Calu3 (cell line): Measurements from ENCODE around the gene ROBO2. TPM values are rescaled to one million over a fixed set of nuclear protein-coding genes. Genes with fewer than 3 reads are reported as not detected.
A peak's percentile ranks its signal among the peaks of the same experiment; 100 is the strongest.

Experiments
- BruUV-seq: library from RNA; stranded (reverse); fragments of 400-500 nt; replicated peaks from 2 replicates; lab custom pipeline; 2021; lab: Mats Ljungman, UMichigan
- CTCF ChIA-PET: fragments of 300-600 bp; sonication (Branson Sonifier 250); formaldehyde crosslinking; loops from one replicate; lab custom pipeline; 2022; ENCODE audit warnings: antibody characterized with exemption; lab: Charles Lee
- DNase-seq: peaks from one replicate; pipeline ENCODE4 v3.0.0; 2022
- H3K27ac Mint-ChIP-seq: one replicate; pipeline ENCODE4 v1.8.0; 2022; ENCODE audit warnings: mixed read lengths; ENCODE audit not compliant: unreplicated experiment
- H3K27me3 Mint-ChIP-seq: one replicate; pipeline ENCODE4 v1.8.0; 2022; ENCODE audit warnings: mixed read lengths; ENCODE audit not compliant: unreplicated experiment
- H3K36me3 Mint-ChIP-seq: one replicate; pipeline ENCODE4 v1.8.0; 2022; ENCODE audit warnings: mild to moderate bottlenecking, moderate library complexity, mixed read lengths; ENCODE audit not compliant: insufficient read depth, unreplicated experiment
- H3K4me1 Mint-ChIP-seq: one replicate; pipeline ENCODE4 v1.8.0; 2022; ENCODE audit warnings: mild to moderate bottlenecking, low read depth, mixed read lengths; ENCODE audit not compliant: unreplicated experiment
- H3K4me3 Mint-ChIP-seq: one replicate; pipeline ENCODE4 v1.8.0; 2022; ENCODE audit warnings: mild to moderate bottlenecking, low read depth, moderate library complexity, mixed read lengths; ENCODE audit not compliant: unreplicated experiment
- H3K9me3 Mint-ChIP-seq: one replicate; pipeline ENCODE4 v1.8.0; 2022; ENCODE audit warnings: low read depth, mixed read lengths; ENCODE audit not compliant: unreplicated experiment
- intact Hi-C: fragments of 100-400 bp; cut with micrococcal nuclease; formaldehyde crosslinking; loops from one replicate; pipeline ENCODE4 v1.10.0; 2022; ENCODE audit not compliant: unreplicated experiment
- total RNA-seq: library from RNA; stranded (reverse); gene quantifications from 2 replicates; pipeline ENCODE4 v1.2.3, GENCODE V29; 2022
- TF ChIP-seq, protein P1 (sequence below): fragments of 200-600 bp; IDR thresholded peaks from one replicate; pipeline ENCODE4 v1.8.0; 2022; ENCODE audit warnings: antibody characterized with exemption; ENCODE audit not compliant: unreplicated experiment

The ROBO2 gene
- total RNA-seq, 1 experiment from 2014 or later: not detected

GRCh38 chr3:77186319-77186718, 146.4 kb downstream of the ROBO2 start:
- no TSS peak for BruUV-seq
- H3K4me1 Mint-ChIP-seq: peaks cover 15% of the 10 kb centered on the region
- H3K27ac Mint-ChIP-seq: peak overlapping the region; percentile 20
- peaks cover 8% of the 10 kb centered on the region for H3K9me3 Mint-ChIP-seq
- intact Hi-C loops: no loop called here
- no peak for DNase-seq
- H3K36me3 Mint-ChIP-seq: no peaks in the 10 kb centered on the region
- TF ChIP-seq, protein P1, sequence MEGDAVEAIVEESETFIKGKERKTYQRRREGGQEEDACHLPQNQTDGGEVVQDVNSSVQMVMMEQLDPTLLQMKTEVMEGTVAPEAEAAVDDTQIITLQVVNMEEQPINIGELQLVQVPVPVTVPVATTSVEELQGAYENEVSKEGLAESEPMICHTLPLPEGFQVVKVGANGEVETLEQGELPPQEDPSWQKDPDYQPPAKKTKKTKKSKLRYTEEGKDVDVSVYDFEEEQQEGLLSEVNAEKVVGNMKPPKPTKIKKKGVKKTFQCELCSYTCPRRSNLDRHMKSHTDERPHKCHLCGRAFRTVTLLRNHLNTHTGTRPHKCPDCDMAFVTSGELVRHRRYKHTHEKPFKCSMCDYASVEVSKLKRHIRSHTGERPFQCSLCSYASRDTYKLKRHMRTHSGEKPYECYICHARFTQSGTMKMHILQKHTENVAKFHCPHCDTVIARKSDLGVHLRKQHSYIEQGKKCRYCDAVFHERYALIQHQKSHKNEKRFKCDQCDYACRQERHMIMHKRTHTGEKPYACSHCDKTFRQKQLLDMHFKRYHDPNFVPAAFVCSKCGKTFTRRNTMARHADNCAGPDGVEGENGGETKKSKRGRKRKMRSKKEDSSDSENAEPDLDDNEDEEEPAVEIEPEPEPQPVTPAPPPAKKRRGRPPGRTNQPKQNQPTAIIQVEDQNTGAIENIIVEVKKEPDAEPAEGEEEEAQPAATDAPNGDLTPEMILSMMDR: no peak
- H3K27me3 Mint-ChIP-seq: no peaks in the 10 kb centered on the region
- H3K4me3 Mint-ChIP-seq: no peak overlapping the region
- CTCF ChIA-PET: no interaction called here

- no TSS peak for BruUV-seq
- Mint-ChIP-seq H3K27me3 (no peaks in the 10 kb centered on the region), H3K4me1 (peaks cover 15% of the 10 kb centered on the region), H3K36me3 (no peaks in the 10 kb centered on the region), H3K27ac (no peak overlapping the region), H3K4me3 (no peak overlapping the region), H3K9me3 (peaks cover 8% of the 10 kb centered on the region)
- DNase-seq: no peak
- intact Hi-C loops: no loop called here
- CTCF ChIA-PET: no interaction called here
- TF ChIP-seq, protein P1: no peak
Measured at GRCh38 chr3:77186728-77187127, 146.8 kb downstream of the ROBO2 start.

DNA sequence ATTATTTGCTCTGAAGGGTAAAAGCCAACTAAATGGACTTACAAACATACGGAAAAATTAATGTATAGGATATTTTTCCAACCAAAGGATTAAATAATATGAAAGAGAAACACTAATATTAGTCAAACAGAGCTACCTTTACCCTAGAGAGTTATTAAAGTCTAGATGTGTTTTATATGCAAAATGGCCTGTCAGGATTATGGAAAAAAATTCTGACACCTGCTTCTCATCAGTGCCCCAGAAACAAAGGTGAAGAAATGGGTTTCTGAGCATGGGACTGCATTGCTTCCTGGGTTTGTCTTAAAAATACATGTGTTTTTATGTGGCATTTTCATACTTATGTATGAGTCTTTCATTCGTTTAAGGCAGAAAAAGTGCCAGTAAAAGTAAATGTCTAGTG, 148.3 kb downstream of the ROBO2 start:
- peaks cover 8% of the 10 kb centered on the region for H3K9me3 Mint-ChIP-seq
- H3K36me3 Mint-ChIP-seq: no peaks in the 10 kb centered on the region
- intact Hi-C loops: no loop called here
- H3K27me3 Mint-ChIP-seq: no peaks in the 10 kb centered on the region
- no peak for DNase-seq
- BruUV-seq: no TSS peak
- CTCF ChIA-PET: no interaction called here
- no peak overlapping the region for H3K4me3 Mint-ChIP-seq
- peaks cover 15% of the 10 kb centered on the region for H3K4me1 Mint-ChIP-seq
- TF ChIP-seq, protein P1: no peak
- H3K27ac Mint-ChIP-seq: no peak overlapping the region

- no TSS peak for BruUV-seq
- peaks cover 8% of the 10 kb centered on the region for H3K9me3 Mint-ChIP-seq
- H3K4me3 Mint-ChIP-seq: no peak overlapping the region
- H3K4me1 Mint-ChIP-seq: peaks cover 15% of the 10 kb centered on the region
- no peak overlapping the region for H3K27ac Mint-ChIP-seq
- intact Hi-C loops: no loop called here
- no peak for DNase-seq
- H3K27me3 Mint-ChIP-seq: no peaks in the 10 kb centered on the region
- TF ChIP-seq, protein P1: no peak
- H3K36me3 Mint-ChIP-seq: no peaks in the 10 kb centered on the region
- CTCF ChIA-PET: no interaction called here
Measured at GRCh38 chr3:77189258-77189657, 149.4 kb downstream of the ROBO2 start.

- no peaks in the 10 kb centered on the region for H3K27me3 Mint-ChIP-seq
- BruUV-seq: no TSS peak
- CTCF ChIA-PET: no interaction called here
- intact Hi-C loops: no loop called here
- no peak for DNase-seq
- H3K27ac Mint-ChIP-seq: no peak overlapping the region
- H3K36me3 Mint-ChIP-seq: no peaks in the 10 kb centered on the region
- peaks cover 15% of the 10 kb centered on the region for H3K4me1 Mint-ChIP-seq
- no peak overlapping the region for H3K4me3 Mint-ChIP-seq
- H3K9me3 Mint-ChIP-seq: peaks cover 8% of the 10 kb centered on the region
- TF ChIP-seq, protein P1: no peak
Measured at GRCh38 chr3:77189684-77190083, 149.8 kb downstream of the ROBO2 start.
